Peyer's patch (tissue), 4 donors: ENCODE results near the gene SGMS1. TPM values are rescaled to one million over a fixed set of nuclear protein-coding genes. Genes with fewer than 3 reads are reported as not detected.

Experiments used
- DNase-seq, 3 donors: peaks; one replicate each; pipeline ENCODE4 v3.0.0-alpha.2; 2017 to 2019
- H3K27ac ChIP-seq, 4 donors: fragments of 200-600 bp; sonication (generic); one replicate each; pipeline ENCODE4 v1.5.1; 2016 to 2019
- H3K27me3 ChIP-seq, 2 donors: fragments of 200-600 bp; sonication (generic); one replicate each; pipeline ENCODE4 v1.5.1; 2019
- H3K36me3 ChIP-seq, 3 donors: fragments of 200-600 bp; sonication (generic); one replicate each; pipeline ENCODE4 v1.5.1; 2016 to 2019
- H3K4me1 ChIP-seq, 4 donors: fragments of 200-600 bp; sonication (generic); one replicate each; pipeline ENCODE4 v1.5.1; 2016 to 2019
- H3K4me3 ChIP-seq, 4 donors: fragments of 200-600 bp; sonication (generic); 1 replicate in 3 of 4; 2 replicates in 1 of 4; pipeline ENCODE4 v1.5.1; 2016 to 2019; ENCODE audit warnings: mild to moderate bottlenecking in 1 of 4
- H3K9me3 ChIP-seq, 4 donors: fragments of 200-600 bp; sonication (generic); one replicate each; pipeline ENCODE4 v1.5.1; 2016 to 2019; ENCODE audit warnings: mild to moderate bottlenecking in 1 of 4
- CTCF ChIP-seq, 6 experiments: fragments of 450-650 bp in 4 of 6; fragments of 200-600 bp in 2 of 6; sonication (generic) in 1 of 6; IDR thresholded peaks; one replicate each; pipeline ENCODE4 v1.5.1; 2017 to 2019; ENCODE audit warnings: antibody characterized with exemption in 6 of 6, mild to moderate bottlenecking in 3 of 6, moderate library complexity in 1 of 6
- POLR2A ChIP-seq, 2 donors: fragments of 450-650 bp; IDR thresholded peaks; one replicate each; pipeline ENCODE4 v1.5.1; 2017; ENCODE audit warnings: antibody characterized with exemption in 2 of 2, mild to moderate bottlenecking in 2 of 2, moderate library complexity in 2 of 2
- total RNA-seq, 4 donors: library from RNA; depleted of rRNA; stranded (reverse); fragments of >200 nt; gene quantifications; one replicate each; pipeline ENCODE4 v1.1.0, GENCODE V29; 2016

Gene SGMS1
- total RNA-seq, 4 donors from 2014 or later: 73.4 to 117 (median 88.4) TPM

- no peak for DNase-seq
- Histone ChIP-seq H3K27ac (peak overlapping the region in 1 of 4 donors; percentile 14), H3K9me3 (no peaks in the 10 kb centered on the region), H3K27me3 (no peaks in the 10 kb centered on the region), H3K4me1 (peaks cover 0 to 31% (median 2%) of the 10 kb centered on the region in 4 donors), H3K4me3 (no peak overlapping the region), H3K36me3 (no peaks in the 10 kb centered on the region)
- TF ChIP-seq CTCF (IDR thresholded peaks at IDR 0.05): no peak
- TF ChIP-seq POLR2A (IDR thresholded peaks at IDR 0.05): no peak
Measured at GRCh38 chr10:50580262-50580891, 43.4 kb downstream of the SGMS1 start.

GRCh38 chr10:50579491-50580261 lies 44.1 kb downstream of the SGMS1 start:
- TF ChIP-seq CTCF (IDR thresholded peaks at IDR 0.05): no peak
- no peak for TF ChIP-seq POLR2A (IDR thresholded peaks at IDR 0.05)
- no peak overlapping the region for H3K4me3 ChIP-seq
- DNase-seq: no peak
- H3K27me3 ChIP-seq: no peaks in the 10 kb centered on the region
- no peak overlapping the region for H3K27ac ChIP-seq
- no peaks in the 10 kb centered on the region for H3K36me3 ChIP-seq
- H3K4me1 ChIP-seq: peaks cover 0 to 31% (median 2%) of the 10 kb centered on the region in 4 donors
- H3K9me3 ChIP-seq: no peaks in the 10 kb centered on the region

- TF ChIP-seq POLR2A (IDR thresholded peaks at IDR 0.05): no peak
- TF ChIP-seq CTCF (IDR thresholded peaks at IDR 0.05): no peak
- Histone ChIP-seq H3K36me3 (no peaks in the 10 kb centered on the region), H3K27me3 (no peaks in the 10 kb centered on the region), H3K4me1 (peaks cover 0 to 31% (median 2%) of the 10 kb centered on the region in 4 donors), H3K9me3 (no peaks in the 10 kb centered on the region), H3K4me3 (no peak overlapping the region), H3K27ac (no peak overlapping the region)
- DNase-seq: no peak
Measured at GRCh38 chr10:50578949-50579348, 44.8 kb downstream of the SGMS1 start.

- no peaks in the 10 kb centered on the region for H3K27me3 ChIP-seq
- no peak overlapping the region for H3K27ac ChIP-seq
- H3K4me1 ChIP-seq: peaks cover 0 to 31% (median 2%) of the 10 kb centered on the region in 4 donors
- no peaks in the 10 kb centered on the region for H3K9me3 ChIP-seq
- DNase-seq: no peak
- no peak overlapping the region for H3K4me3 ChIP-seq
- H3K36me3 ChIP-seq: no peaks in the 10 kb centered on the region
- TF ChIP-seq POLR2A (IDR thresholded peaks at IDR 0.05): no peak
- TF ChIP-seq CTCF (IDR thresholded peaks at IDR 0.05): no peak
Measured at GRCh38 chr10:50577681-50578350, 45.9 kb downstream of the SGMS1 start.

- no peak overlapping the region for H3K4me3 ChIP-seq
- no peak overlapping the region for H3K27ac ChIP-seq
- TF ChIP-seq CTCF (IDR thresholded peaks at IDR 0.05) (no peak), POLR2A (IDR thresholded peaks at IDR 0.05) (no peak)
- H3K27me3 ChIP-seq: no peaks in the 10 kb centered on the region
- no peaks in the 10 kb centered on the region for H3K9me3 ChIP-seq
- H3K36me3 ChIP-seq: no peaks in the 10 kb centered on the region
- peaks cover 0 to 31% (median 2%) of the 10 kb centered on the region in 4 donors for H3K4me1 ChIP-seq
- DNase-seq: no peak
Measured at GRCh38 chr10:50577010-50577409, 46.7 kb downstream of the SGMS1 start.
